Activated CD8-positive, alpha-beta memory T cell treated with anti-CD3 and anti-CD28 coated beads for 24 hours (primary cell): ENCODE results near the gene SAFB.
"Not testable (repeated sequence)": the region's sequence is repeated elsewhere in the genome, so short reads cannot be mapped to it uniquely, and the experiment has no call there.

ENCODE experiments used
- DNase-seq: peaks from one replicate; pipeline ENCODE4 v3.0.0-alpha.2; 2020

SAFB gene

DNA sequence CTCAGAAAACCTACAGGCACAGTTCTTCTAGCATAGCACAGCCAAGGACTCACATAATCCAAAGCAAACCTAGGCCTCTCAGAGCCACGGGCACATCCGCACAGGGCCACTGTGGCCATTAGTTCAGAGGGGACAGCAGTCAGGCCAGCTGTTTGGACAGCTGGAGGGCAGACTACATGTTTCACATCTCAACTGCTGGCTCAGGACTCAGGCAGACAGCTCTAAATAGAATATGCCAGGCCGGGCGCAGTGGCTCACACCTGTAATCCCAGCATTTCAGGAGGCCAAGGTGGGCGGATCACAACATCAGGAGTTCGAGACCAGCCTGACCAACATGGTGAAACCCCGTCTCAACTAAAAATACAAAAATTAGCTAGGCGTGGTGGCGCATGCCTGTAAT is 27.1 kb upstream of the SAFB start:
- DNase-seq = no peak

- no peak for DNase-seq
Measured at GRCh38 chr19:5600797-5601196, 22.1 kb upstream of the SAFB start.

- DNase-seq = no peak
Measured at GRCh38 chr19:5603626-5604025, 19.3 kb upstream of the SAFB start.

GRCh38 chr19:5605362-5605761 is 17.5 kb upstream of the SAFB start:
- DNase-seq = no peak

DNA sequence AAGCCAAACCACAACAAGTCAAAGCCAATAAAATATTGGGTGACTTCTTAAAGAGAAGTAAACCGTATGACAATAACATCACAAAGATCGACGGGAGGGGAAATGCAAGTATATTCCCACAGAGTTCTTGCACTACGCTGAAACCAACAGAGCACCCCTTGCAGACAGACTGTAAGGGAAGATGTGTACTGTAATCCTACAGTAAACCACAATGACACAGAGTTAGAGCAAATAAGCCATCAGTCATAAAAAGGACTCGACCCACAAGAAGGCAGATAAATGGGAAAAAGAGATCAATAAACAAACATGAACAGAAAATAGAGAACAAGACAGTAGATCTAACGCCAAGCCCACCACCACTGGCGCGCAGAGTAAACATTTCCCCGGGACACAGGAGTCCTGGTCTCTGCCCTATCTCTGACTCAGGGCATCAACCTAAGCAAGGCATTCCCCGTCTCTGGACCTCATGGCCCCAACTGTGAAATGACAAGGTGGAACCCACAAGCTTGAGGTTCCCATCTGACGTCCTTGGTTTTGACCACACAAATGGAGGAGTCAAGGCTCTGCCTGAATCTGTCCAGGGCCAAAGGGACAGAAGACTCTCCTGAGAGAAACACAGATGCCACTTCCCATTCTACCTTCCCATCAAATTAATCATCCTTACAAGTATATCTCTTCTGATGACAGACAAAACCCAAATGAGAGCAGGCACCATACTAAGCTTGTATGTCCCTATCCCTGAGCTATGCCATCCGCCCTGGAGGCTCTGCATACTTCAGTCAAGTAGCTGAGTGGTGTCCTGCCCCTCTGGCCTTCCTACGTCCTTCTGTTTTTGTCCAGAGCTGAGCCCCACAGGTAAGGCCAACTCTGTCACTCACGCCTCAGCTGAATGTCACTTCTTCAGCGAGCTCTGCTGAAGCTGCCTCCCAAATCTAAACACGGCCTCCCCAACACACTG is 15.3 kb upstream of the SAFB start:
- DNase-seq = no peak

DNA sequence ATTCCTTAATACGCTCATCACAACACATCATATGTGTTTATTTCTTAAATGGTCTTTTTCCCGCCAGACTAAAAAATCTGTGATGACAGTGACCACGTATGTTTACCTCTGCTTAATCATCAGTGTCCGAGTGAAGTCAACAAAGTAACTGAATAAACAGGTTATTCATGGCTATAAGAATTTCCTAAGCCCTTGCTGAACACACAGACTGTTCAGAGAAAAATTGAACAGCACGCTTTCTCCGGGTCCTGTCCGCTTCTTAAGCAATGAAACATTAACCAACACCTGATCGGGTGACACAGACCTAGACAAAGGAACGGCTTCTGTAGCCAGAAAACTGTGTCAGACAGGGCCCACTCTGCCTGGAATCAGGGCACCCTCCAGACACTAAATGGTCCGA is 14.6 kb upstream of the SAFB start:
- DNase-seq = no peak

DNA sequence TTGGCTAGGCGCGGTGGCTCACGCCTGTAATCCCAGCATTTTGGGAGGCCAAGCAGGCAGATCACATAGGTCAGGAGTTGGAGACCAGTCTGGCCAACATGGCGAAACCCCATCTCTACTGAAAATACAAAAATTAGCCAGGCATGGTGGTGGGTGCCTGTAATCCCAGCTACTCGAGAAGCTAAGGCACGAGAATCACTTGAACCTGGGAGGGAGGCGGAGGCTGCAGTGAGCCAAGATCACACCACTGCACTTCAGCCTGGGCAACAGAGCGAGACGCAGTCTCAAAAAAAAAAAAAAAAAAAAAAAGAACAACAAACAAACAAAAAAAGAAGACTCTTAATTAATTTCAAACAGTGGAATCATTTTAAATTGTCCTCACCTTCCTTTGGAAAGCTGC is 14.1 kb upstream of the SAFB start:
- not testable (repeated sequence) for DNase-seq

DNA sequence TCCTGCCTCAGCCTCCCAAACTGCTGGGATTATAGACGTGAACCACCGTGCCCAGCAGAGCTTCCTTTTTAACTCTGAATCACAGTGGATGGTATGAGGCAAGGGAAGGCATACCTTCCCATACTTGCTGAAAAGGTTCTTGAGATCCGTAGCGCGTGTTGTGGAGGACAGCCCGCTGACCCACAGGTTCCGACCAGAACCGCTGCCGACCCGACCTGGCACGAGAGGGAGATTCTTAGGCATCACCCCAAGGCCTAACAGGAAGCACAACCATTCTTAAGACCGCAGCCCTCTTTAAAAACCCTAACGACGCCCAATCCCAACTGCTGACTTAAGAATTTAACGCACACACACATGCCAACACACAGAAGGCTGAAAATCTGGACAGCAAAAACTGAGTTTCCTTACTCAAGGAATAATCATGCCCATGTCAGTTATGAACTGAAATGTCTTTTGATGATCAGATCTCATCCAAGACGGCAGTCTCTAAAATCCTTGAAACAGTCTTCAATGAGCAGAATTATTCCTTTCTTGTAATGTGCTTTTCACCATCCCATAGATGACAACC is 12.9 kb upstream of the SAFB start:
- no peak for DNase-seq

GRCh38 chr19:5612891-5613865 is 9.7 kb upstream of the SAFB start:
- DNase-seq = no peak

GRCh38 chr19:5615756-5616327 is 7.0 kb upstream of the SAFB start:
- DNase-seq = no peak

- no peak for DNase-seq
Measured at GRCh38 chr19:5617080-5617479, 5.8 kb upstream of the SAFB start.

- no peak for DNase-seq
Measured at GRCh38 chr19:5618591-5618990, 4.3 kb upstream of the SAFB start.

- no peak for DNase-seq
Measured at GRCh38 chr19:5619946-5620345, 2.9 kb upstream of the SAFB start.

DNA sequence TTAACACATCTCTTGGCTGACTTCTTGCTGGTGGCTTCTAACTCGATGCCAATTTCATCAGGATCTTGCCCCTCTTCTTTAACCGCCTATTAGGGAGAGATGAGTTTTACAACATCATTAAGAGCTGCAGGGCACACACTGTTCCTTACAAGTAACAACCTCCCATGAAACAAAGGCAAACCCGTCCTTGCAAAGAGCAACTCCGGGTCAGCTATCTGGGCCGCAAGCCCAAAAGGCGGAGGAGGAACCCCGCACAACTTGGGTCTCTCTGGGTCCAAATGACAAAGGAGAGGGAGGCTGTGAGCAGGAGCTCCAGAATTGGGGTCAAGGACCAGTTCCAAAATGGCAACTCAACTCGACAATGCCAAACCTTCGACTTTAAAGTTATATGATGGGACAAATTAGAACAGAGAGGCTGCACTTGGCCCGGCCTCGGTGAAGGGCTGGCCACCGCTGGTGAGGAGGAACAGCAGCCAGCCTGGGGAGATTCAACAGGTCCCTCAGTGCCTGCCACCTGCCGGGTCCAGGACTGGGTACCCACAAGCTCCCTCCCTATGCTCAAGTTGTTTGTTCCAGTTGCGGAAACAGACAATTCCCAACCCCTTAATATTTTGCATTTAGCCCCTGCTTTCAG is 1.5 kb upstream of the SAFB start:
- no peak for DNase-seq

DNA sequence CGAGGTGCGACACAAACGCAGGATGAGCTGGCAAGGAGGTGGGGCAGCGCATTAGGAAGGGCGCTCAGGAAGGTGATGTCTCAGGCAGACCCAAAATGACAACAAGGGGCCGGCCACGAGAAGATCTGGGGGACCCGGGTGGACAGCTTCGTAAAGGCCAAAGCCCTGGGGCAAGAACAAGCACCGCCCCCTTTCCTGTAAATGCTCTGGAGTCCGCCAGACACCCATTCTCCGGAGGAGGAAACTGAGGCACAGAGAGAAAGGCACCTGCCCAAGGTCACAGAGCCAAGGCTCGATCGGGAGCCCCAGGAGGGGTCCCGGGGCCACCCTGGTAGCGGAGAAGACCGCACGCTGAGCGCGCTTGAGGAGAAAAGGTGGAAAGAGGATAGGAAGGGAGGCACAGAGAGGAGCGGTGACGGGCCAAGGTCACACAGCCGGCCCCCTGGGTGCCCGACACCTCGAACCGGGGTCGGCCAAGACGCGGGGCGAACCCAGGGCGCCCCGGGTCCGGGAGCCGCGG is 878 bp upstream of the SAFB start:
- peak; percentile 69 for DNase-seq

DNA sequence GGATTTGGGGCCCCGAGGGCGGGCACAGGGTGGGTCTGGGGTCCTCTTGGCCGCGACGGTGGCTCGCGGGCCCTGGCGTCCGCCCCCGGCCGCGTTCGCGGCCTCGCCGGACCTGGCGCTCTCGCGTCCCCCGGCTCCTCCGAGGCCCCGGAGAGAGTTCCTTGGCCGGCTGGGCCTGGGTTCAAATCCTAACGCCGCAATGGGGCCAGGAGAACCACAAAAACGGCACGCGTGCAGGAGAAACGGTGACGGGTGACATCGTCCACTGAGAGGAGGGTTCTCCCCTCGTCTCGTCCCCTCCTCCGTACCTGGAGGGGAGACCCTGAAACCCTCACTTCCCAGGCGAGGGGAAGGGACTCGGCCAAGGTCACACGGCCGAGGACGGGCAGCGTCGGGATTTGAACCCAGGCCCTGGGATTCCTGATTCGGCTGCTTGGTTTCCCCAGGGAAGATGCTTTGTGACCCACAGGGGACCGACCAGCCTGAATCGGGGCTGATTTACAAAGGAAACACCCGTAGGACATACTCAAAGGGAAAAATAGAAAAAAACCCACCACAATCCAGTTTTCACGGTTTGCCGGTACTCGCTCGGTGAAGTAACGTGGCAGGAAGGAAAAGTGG is 624 bp downstream of the SAFB start:
- DNase-seq = peak; percentile 76

GRCh38 chr19:5624018-5624663 is 1.3 kb downstream of the SAFB start:
- no peak for DNase-seq

DNA sequence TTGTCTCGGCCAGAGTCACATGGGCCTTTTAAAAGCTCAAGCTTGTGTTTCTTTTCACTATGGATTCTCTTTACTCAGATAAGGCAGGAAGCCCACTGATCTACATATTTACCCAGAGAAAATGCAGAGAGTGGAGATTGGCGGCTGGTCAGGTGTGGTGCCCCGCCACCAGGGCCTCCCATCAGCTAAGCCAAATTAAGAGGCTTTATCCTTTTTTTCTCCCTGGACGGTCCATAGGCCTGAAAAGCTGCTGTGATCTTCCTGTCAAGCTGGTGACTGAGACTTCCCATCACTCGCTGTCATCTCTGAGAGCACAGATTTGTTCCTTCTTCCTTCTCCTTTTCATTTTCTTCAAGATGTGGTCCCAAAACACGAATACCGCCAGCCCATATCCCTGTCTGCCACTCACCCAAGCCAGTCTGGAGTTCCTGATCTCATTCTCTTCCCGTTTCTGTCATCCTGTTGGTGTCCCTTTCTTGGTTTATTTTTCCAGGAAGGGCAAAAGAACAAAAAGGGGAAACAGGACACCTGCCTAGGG is 1.9 kb downstream of the SAFB start:
- DNase-seq = no peak

- DNase-seq = no peak
Measured at GRCh38 chr19:5625641-5626040, 2.8 kb downstream of the SAFB start.

GRCh38 chr19:5627395-5627904 is 4.6 kb downstream of the SAFB start:
- DNase-seq = no peak

DNA sequence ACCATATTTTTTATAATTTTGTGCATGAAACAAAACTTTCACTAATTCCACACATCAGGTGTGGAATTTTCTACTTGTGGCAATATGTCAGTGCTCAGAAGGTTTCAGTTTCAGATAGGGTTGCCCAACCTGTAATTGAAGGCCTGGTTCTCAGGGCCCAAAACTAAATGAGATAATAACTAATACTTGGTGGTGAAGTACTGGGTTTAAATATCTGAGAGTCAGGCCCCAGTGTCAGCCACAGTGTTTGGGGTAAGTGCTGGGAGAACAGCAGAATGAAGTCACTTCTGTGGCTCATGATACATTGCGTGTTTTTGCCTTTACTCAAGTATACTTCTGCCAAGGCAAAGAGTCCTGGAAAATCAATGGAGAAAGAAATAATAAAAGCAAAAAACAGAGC is 5.6 kb downstream of the SAFB start:
- no peak for DNase-seq
